IPS-NIHi7 (cell line): Measurements from ENCODE around the gene JARID2.

ENCODE experiments used
- DNase-seq: peaks from one replicate; pipeline ENCODE4 v3.0.0; 2012; ENCODE audit warnings: mixed read lengths; ENCODE audit errors: extremely low spot score

Gene JARID2

DNA sequence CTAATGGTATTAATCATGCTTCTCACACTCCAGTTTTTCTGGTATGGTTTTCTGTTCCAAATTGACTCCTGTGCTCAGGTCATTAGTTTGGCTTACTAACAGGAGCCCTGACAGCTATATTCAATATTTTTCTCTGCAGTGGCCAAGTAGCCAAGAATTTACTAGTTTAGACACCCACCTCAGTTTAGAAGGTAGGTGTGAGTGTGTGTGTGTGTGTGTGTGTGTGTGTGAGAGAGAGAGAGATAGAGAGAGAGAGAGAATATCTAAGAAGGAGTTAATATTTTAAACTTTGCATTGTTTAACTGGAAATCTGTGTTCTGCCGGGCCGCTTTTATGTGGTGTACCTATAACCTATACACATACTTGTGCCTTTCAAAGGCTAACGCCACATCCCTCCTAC lies 18.5 kb downstream of the JARID2 start:
- no peak for DNase-seq

DNA sequence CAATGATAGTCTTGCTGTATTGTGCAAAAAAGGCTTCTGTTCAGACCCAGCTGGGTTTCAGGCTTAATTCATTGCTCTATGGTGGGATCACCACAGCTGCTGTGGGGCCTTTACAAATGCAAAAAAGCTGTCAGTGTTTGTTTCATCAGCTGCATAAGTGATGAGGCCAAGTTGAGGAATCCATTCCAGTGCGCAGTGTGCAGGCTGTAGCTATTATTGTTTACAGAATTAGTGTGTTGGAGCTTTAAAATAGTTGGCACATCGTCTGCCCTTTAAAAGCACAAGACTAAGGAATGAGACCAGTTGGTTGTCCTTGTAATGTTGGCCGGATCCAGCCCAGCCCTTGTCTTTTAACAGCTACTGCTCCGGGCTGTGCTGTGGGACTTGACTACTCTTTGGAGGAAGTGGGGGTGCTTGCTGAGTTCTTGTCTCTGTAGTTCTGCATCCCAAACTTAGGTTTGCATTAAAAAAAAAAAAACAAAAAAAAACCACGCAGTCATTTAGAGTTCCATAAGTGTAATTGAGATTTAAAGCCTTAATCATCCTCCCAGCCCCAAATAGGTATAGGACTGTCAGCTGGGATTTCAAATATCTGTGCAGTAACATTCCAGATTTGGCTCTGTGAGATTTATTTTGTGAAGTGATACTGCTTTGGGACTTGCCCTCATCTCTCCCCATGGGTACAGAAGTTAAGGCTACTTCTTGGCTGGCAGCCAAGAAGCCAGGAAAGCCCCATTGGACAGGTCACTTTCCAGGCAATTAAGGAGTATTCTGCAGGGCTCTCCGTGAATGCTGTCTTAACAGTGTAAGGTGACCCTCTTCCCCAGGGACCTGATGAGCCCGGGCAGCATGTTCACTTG lies 19.3 kb downstream of the JARID2 start:
- DNase-seq: no peak

DNA sequence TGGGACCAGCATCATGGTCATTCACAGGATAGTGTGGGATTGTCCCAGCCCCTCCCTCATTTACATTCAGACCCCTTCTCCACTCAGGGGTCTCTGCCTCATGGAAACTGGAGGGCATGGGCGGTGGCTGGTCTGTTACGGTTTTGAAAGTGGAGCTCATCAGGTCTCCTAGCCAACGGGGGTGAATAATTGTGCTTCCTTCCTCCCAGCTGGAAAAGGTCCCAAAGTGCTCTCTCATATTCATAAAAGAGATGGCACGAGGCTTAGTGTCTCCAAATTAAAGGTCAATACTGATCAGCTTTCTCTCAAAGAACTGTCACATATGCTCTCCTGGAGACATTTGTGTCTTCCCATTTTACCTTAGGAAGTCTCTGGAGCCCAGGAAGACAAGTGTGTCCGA lies 19.9 kb downstream of the JARID2 start:
- DNase-seq: no peak

DNA sequence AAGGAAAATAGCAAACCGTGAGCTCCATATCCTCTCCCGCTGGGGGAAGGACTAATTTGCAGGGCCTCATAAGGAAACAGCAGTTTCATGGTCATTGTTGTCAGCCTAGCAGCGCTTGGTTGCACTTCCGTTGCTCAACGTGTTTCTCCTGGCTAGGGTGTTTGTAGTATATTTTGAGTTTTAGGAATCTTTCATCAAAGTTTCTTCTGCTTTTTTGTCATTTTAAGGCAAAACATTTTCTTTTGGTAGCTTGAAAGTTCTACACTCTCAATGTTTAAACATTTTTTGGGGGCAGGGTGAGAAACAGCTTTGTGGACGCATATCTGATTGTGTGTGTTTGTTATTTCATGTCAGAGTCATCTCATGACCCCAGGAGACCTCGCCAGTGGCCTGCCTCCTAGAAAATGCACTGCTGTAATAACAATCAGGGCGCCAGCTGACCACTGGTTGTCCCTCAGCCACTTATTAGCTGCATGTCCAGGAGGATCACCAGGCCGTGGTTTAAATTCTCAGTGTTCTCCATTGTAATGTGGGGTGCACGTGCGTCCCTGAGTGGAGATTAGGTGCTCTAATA lies 20.6 kb downstream of the JARID2 start:
- DNase-seq: no peak

DNA sequence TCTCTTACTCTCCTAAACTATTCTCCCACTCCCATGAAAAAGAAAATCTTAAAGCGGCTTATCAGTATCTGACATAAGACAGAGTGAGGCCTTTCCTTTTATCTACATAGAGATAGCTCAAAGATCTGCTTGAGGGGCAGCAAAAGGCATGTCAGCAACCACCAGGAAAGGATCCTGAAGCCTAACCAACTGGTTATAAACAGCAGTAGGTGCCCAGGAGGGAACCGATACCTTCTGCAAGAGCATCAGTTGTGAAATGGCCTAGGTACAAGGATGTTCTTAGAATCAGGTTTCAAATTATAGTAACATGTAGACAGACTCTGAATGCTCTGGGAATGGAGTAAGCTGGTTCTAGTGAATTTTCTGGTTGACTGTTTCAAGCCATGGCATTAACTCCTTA lies 21.4 kb downstream of the JARID2 start:
- no peak for DNase-seq

- peak; percentile 63 for DNase-seq
Observed at GRCh38 chr6:15268137-15268908, 22.5 kb downstream of the JARID2 start.

DNA sequence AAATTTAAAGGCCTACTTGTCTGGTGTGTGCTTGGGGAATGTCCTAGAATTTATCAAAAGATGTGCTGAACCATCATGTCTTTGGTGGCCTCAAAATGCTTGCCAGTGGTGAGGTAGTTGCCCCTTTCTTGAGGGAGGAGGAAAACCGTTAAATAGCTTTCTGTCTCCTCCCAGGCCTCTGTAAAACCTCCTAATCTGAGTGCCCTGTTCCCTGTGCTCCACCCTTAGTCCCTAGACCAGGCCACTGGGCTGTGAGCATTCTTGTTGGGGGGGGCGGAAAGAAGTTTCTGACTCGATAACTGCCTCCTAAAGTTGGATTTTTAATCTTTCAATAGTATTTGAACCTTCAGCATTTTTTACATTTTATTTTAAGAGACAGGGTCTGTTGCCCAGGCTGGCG lies 23.1 kb downstream of the JARID2 start:
- no peak for DNase-seq

DNA sequence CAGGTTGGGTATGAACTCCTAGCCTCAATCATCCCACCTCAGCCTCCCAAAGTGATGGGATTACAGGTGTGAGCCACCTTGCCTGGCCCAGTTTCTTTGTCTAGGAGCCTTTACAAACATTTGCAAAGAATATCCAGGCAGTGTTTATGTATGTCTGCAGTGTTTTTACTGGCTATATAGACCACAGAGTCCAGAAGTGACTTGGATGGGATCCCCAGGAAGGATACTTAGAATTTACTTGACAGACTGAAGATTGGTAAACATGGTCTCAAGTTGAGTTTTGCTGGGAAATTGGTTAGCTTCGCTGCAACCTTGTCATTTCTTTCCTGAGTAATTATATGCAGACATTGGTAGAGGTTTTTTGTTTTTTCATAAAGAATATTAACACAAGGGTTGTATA lies 23.8 kb downstream of the JARID2 start:
- DNase-seq: no peak

- DNase-seq: no peak
Observed at GRCh38 chr6:15270402-15270801, 24.5 kb downstream of the JARID2 start.

GRCh38 chr6:15272562-15272961 lies 26.7 kb downstream of the JARID2 start:
- no peak for DNase-seq

GRCh38 chr6:15274692-15275387 lies 29.0 kb downstream of the JARID2 start:
- DNase-seq: no peak

DNA sequence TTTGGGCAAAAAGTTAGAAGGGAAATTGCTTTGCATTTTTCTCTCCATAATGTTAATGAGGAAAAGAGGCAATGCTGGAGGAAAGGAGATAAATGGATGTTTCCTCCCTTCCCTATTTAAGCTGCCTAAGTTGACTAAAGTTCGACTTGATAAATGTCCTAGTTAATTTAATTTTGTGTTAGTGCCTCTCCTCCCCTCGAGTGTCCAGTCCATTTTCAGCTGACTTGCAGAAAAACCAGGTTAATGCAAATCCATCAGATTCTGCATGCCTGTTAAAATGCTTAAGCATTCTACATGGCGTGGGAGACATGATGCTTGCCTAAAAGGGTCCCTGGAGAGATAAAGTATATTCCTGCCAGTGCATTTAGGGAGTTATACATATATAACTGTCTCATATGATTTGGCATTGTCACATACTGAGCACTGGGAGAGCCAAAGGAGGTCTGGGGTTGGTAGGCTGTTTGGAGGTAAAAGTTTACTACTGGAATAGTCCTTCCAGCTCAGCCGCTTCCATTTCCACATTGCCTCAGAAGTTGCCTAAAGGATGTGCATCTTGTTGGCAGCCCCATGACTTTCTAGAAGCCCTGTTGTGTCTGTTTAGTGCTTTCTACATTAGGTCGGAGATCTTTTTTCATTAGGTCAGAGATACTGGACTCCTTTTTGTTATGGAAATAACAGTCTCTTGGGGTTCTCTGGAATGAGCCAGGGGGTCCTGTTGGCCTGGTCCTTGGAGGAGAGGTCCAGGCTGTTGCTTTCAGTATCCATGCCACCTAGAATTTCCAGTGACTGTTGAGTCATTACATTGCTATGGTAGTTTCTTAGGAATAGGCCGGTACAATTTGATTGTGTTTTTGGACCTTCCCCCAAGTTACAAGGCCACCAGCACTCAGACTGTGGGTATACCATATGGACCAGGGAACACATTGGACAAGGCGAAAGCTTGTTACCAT lies 30.4 kb downstream of the JARID2 start:
- no peak for DNase-seq

DNA sequence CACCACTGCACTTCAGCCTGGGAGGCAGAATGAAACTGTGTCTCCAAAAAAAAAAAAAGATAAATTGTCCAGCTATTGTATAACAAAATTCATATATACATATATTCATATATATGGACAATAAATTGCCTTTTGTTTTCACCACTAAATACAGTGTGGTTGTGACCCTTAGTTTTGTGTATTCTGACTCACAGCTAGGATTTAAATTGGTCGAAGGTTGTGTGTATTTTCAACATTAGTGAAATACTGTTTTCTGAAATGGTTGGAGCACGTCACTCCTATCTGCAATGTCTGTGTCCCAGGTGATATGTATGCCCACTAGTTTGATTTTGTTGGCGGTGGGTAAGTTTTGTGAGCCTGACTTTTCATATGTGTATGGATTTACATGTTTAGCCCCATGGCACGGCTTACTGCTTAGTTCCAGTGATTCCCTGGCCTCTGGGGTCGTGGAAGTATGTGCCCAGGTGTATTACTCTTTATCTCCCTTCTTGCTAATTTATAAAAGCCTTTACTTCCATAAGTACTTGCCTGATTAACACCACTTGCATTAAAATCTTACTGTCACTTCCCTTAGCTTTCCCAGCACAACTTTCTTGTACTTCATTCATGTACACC lies 33.3 kb downstream of the JARID2 start:
- DNase-seq: no peak

DNA sequence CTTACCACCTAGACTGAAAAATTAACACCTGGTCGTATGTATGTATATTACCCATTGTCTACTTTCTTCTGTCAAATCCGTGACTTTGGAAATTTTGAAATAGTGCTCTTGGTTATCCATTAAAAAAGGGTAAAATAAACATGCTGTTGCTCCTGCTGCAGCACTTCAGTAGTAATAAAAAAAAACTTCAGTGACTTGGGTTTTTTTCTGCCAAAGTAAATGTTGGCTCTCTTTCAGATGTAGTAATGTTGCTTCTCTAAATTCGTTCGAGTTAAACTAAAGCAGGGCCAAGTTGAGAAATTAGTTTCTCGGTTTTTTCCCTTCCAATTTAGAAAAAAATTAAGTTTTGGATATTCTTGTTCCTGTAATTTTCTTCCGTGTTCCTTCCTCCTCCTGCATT lies 34.2 kb downstream of the JARID2 start:
- no peak for DNase-seq

- DNase-seq: no peak
Observed at GRCh38 chr6:15280961-15281360, 35.1 kb downstream of the JARID2 start.

- no peak for DNase-seq
Observed at GRCh38 chr6:15282334-15282733, 36.5 kb downstream of the JARID2 start.

GRCh38 chr6:15283986-15284361 lies 38.1 kb downstream of the JARID2 start:
- no peak for DNase-seq

DNA sequence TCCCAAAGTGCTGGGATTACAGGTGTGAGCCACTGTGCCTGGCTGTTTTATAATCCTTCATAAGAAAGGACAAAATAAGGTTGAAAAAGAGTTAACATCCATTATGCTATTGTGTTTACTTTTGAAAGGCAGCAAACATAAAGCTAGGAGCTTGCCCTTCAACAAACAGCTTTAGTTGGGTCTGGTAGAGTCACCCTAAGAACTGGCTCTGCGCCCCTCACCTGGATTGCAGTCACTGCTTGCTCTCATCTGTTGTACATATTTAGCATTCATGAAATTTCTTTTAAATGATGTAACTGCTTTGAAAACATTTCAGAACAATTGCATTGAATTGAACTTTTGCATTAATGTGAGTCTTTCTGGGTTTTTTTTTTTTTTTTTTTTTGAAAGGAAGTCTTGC lies 38.9 kb downstream of the JARID2 start:
- DNase-seq: no peak

GRCh38 chr6:15285682-15286294 lies 39.9 kb downstream of the JARID2 start:
- DNase-seq: no peak
